Measurements from ENCODE around the gene EIF3J.

EIF3J gene, protein sequence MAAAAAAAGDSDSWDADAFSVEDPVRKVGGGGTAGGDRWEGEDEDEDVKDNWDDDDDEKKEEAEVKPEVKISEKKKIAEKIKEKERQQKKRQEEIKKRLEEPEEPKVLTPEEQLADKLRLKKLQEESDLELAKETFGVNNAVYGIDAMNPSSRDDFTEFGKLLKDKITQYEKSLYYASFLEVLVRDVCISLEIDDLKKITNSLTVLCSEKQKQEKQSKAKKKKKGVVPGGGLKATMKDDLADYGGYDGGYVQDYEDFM

DNA sequence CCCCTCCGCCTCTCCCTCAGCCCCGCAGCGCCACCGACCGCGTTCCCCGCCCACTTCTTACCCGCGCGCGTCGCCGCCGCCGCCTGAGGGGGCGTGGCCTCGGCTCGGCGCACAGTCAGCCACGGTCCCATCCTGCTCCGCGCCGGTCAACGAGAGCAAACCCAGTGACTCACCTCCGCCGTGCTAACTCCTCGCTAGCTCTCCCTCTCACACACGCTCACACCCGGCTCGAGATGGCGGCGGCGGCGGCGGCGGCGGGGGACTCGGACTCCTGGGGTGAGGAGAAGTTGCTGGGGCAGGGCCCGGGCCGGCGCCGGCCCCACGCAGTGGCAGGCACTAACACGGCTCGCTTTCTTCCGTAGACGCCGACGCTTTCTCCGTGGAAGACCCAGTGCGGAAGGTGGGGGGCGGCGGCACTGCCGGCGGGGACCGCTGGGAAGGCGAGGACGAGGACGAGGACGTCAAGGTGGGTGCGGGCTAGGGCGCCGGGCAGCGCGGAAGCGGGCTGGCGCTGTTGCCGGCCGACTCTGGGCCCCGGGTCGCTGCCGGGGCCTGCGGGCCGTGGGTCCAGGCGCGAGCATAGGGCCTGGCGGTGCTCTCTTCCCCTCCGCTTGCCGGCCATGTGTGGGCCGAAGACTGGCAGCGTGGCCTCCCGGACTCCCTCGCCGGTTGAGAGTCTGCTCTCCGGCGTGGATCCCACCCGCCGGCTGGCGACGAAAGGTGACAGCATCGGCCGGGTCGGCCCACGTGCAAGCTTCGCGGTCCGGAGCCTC is at the start of gene EIF3J:
TSS of gene EIF3J (plus strand) at position 186 of the 773 bp plus-strand sequence. CDS start at position 234, 48 bp downstream.
- FAIRE-seq = no peak
- TF ChIP-seq, protein P1, sequence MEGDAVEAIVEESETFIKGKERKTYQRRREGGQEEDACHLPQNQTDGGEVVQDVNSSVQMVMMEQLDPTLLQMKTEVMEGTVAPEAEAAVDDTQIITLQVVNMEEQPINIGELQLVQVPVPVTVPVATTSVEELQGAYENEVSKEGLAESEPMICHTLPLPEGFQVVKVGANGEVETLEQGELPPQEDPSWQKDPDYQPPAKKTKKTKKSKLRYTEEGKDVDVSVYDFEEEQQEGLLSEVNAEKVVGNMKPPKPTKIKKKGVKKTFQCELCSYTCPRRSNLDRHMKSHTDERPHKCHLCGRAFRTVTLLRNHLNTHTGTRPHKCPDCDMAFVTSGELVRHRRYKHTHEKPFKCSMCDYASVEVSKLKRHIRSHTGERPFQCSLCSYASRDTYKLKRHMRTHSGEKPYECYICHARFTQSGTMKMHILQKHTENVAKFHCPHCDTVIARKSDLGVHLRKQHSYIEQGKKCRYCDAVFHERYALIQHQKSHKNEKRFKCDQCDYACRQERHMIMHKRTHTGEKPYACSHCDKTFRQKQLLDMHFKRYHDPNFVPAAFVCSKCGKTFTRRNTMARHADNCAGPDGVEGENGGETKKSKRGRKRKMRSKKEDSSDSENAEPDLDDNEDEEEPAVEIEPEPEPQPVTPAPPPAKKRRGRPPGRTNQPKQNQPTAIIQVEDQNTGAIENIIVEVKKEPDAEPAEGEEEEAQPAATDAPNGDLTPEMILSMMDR (IDR thresholded peaks at IDR 0.05; ENCODE audit: insufficient read depth, missing control alignments) = no peak
- no peak for DNase-seq (ENCODE audit: insufficient read length, low spot score)

DNA sequence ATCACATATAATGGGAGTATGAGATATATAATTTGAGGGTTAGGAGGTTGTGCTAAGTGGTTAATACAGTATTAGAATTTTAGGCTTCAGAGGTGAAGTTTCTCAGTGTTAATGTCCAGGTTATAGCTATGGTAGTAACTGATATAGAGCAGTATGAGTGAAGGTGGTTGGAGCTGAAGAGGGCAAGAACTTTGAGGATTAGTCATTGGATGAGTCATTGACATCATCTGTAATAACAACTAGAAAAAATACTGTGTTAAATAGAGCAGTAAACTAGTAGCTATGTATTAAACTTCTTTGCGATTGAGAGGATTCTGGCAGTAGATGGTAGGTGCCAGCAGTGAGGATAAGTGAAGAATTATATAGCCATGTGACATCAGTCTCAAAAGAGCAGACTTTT is 47.5 kb upstream of the EIF3J start:
- FAIRE-seq (no peak), DNase-seq (ENCODE audit: insufficient read length, low spot score) (no peak)
- TF ChIP-seq, protein P1 (IDR thresholded peaks at IDR 0.05; ENCODE audit: insufficient read depth, missing control alignments) = no peak

DNA sequence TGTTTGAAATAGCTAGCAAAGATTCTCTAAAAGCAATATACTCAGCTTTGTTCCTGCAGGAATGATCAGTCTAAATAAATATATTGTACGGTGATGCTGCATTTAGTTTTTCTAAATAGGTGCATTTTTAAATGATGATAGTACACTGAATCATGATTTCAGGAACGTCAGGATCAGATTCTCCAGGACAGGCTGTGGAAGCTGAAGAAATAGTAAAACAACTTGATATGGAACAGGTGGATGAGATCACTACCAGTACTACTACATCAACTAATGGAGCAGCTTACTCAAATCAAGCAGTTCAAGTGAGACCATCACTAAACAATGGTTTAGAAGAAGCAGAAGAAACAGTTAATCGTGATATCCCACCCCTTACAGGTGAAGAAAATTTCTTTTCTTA is 46.3 kb upstream of the EIF3J start:
- DNase-seq (ENCODE audit: insufficient read length, low spot score) = no peak
- TF ChIP-seq, protein P1 (IDR thresholded peaks at IDR 0.05; ENCODE audit: insufficient read depth, missing control alignments) = no peak
- no peak for FAIRE-seq

DNA sequence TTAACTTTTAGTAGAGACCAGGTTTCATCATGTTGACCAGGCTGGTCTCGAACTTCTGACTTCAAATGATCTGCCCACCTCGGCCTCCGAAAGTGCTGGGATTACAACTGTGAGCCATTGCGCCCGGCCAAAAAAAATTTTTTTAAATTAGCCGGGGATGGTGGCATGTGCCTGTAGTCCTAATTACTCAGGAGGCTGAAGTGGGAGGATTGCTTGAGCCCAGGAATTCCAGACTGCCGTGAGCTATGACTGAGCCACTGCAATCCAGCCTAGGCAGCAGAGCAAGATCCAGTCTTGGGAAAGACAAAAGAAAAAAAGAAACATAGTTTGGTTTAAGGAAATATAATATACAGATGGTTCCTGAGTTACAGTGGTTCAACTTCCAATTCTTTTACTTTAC is 44.9 kb upstream of the EIF3J start:
- FAIRE-seq = no peak
- DNase-seq (ENCODE audit: insufficient read length, low spot score) = no peak
- TF ChIP-seq, protein P1 (IDR thresholded peaks at IDR 0.05; ENCODE audit: insufficient read depth, missing control alignments) = no peak

DNA sequence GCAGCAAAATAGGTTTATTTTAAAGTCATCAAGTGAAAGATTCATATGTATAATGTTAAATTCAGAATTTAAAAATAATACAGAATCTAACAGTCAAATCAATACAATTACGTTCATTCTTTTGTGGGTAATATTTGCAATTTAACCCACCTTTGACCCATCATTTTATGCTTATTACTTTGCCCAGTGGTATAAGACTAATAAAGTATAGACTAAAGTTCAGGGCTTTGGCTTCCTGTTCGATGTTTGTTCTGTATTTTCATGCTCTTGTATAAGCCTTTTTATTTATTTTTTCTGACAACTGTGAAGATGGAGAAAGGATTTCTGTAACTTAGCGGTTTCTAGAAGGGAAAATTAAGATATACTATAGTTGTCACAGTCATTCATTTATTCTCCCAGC is 44.3 kb upstream of the EIF3J start:
- DNase-seq (ENCODE audit: insufficient read length, low spot score) (no peak), FAIRE-seq (no peak)
- TF ChIP-seq, protein P1 (IDR thresholded peaks at IDR 0.05; ENCODE audit: insufficient read depth, missing control alignments) = no peak

DNA sequence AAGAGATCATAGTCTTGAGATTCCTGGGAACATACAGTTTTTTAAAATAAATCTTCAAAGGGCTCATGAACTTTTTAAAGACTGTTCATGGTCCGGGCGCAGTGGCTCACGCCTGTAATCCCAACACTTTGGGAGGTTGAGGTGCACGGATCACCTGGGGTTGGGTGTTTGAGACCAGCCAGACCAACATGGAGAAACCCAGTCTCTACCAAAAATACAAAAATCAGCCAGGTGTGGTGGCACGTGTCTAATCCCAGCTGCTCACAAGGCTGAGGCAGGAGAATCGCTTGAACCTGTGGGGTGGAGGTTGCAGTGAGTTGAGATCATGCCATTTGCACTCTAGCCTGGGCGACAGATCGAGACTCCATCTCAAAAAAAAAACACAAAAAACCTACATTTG is 41.4 kb upstream of the EIF3J start:
- TF ChIP-seq, protein P1 (IDR thresholded peaks at IDR 0.05; ENCODE audit: insufficient read depth, missing control alignments) = no peak
- no peak for FAIRE-seq

DNA sequence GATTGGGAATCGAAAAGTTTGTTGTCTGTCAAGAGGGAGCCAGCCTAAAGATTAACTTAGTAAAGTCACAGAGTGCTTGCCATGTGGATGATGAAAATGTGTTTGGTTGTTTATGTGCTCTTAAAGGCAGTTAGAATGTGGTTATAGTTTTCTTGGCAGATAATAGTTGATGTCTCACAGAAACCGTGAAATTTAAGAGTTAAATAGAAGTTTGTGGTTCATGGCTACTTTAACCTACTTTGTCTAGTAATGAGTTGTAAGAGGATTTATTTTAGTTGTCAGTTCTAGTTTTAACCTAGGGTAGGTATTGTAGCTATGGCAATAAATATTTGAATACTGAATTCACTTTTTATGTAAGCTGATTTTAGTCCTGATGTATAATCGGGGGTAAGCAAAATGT is 36.4 kb upstream of the EIF3J start:
- DNase-seq (ENCODE audit: insufficient read length, low spot score) = no peak
- TF ChIP-seq, protein P1 (IDR thresholded peaks at IDR 0.05; ENCODE audit: insufficient read depth, missing control alignments) = no peak
- FAIRE-seq = no peak

More for the DNA sequence above, 41.4 kb upstream of the EIF3J start:
- DNase-seq (ENCODE audit: insufficient read length, low spot score) = no peak

Measured in D721Med (cell line).